WTC11 (cell line): ENCODE results near the gene EMC1. TPM values are rescaled to one million over a fixed set of nuclear protein-coding genes. Genes with fewer than 3 reads are reported as not detected.

ENCODE experiments used
- ATAC-seq: fragments of 200-7000 bp; cut with Tn5 transposase; 2 replicates; pipeline ENCODE4 v1.10.0; 2021; ENCODE audit warnings: mild to moderate bottlenecking, moderate library complexity
- CTCF ChIA-PET: fragments of 300-600 bp; sonication (Branson Sonifier 250); formaldehyde crosslinking; loops from one replicate; lab custom pipeline; 2021; ENCODE audit warnings: antibody characterized with exemption; lab: Charles Lee
- POLR2A ChIA-PET: fragments of 350-600 bp; sonication (Branson Sonifier 250); formaldehyde crosslinking; loops from one replicate; lab custom pipeline; 2021; ENCODE audit warnings: antibody characterized with exemption; lab: Charles Lee
- DNase-seq: peaks from one replicate; pipeline ENCODE4 v3.0.0; 2021; ENCODE audit warnings: low spot score
- H3K27ac Mint-ChIP-seq: 2 replicates; pipeline ENCODE4 v1.8.0; 2021; ENCODE audit warnings: mixed read lengths
- H3K27me3 Mint-ChIP-seq: 2 replicates; pipeline ENCODE4 v1.8.0; 2021; ENCODE audit warnings: low read depth, mild to moderate bottlenecking, moderate library complexity, mixed read lengths
- H3K36me3 Mint-ChIP-seq: 2 replicates; pipeline ENCODE4 v1.8.0; 2021; ENCODE audit warnings: mixed read lengths
- H3K4me1 Mint-ChIP-seq: 2 replicates; pipeline ENCODE4 v1.8.0; 2022; ENCODE audit warnings: mixed read lengths
- H3K4me3 Mint-ChIP-seq: 2 replicates; pipeline ENCODE4 v1.8.0; 2021; ENCODE audit warnings: mild to moderate bottlenecking, moderate library complexity, mixed read lengths
- H3K9me3 Mint-ChIP-seq: 2 replicates; pipeline ENCODE4 v1.8.0; 2021; ENCODE audit warnings: mixed read lengths
- ATF2 ChIP-seq: sonication (generic); formaldehyde crosslinking; IDR thresholded peaks from 2 replicates; pipeline ENCODE4 v1.8.1; 2022; ENCODE audit warnings: low read depth, missing genetic modification reagents, borderline replicate concordance
- CREM ChIP-seq: sonication (generic); formaldehyde crosslinking; IDR thresholded peaks from 2 replicates; pipeline ENCODE4 v1.8.1; 2022; ENCODE audit warnings: mild to moderate bottlenecking, missing genetic modification reagents, moderate library complexity
- EMX1 ChIP-seq: fragments of 250-450 bp; sonication (Bioruptor Pico); IDR thresholded peaks from 2 replicates; pipeline ENCODE4 v1.8.0; 2021; ENCODE audit warnings: mild to moderate bottlenecking
- GABPB1 ChIP-seq: sonication (generic); formaldehyde crosslinking; IDR thresholded peaks from 2 replicates; pipeline ENCODE4 v1.8.1; 2023; ENCODE audit warnings: mild to moderate bottlenecking, missing genetic modification reagents
- GTF2I ChIP-seq: fragments of 250-450 bp; sonication (Bioruptor Pico); conservative IDR thresholded peaks from 2 replicates; pipeline ENCODE4 v1.4.0; 2021; ENCODE audit warnings: mild to moderate bottlenecking
- IRF1 ChIP-seq: sonication (generic); formaldehyde crosslinking; IDR thresholded peaks from 2 replicates; pipeline ENCODE4 v1.8.0; 2023; ENCODE audit warnings: missing genetic modification reagents
- IRF2 ChIP-seq: sonication (generic); formaldehyde crosslinking; IDR thresholded peaks from 2 replicates; pipeline ENCODE4 v1.8.0; 2022; ENCODE audit warnings: low read depth, missing genetic modification reagents, borderline replicate concordance
- JAZF1 ChIP-seq: fragments of 250-450 bp; sonication (Bioruptor Pico); IDR thresholded peaks from 2 replicates; pipeline ENCODE4 v1.9.0; 2021; ENCODE audit warnings: moderate library complexity, mild to moderate bottlenecking, inconsistent platforms
- MYBL2 ChIP-seq: sonication (generic); formaldehyde crosslinking; IDR thresholded peaks from 2 replicates; pipeline ENCODE4 v1.8.1; 2023; ENCODE audit warnings: mild to moderate bottlenecking, moderate library complexity, missing genetic modification reagents
- PREB ChIP-seq: sonication (generic); formaldehyde crosslinking; IDR thresholded peaks from 2 replicates; pipeline ENCODE4 v1.8.1; 2022; ENCODE audit warnings: mild to moderate bottlenecking, missing genetic modification reagents, moderate library complexity, borderline replicate concordance
- SOX15 ChIP-seq: fragments of 250-450 bp; sonication (Bioruptor Pico); IDR thresholded peaks from 2 replicates; pipeline ENCODE4 v1.9.0; 2021; ENCODE audit warnings: mild to moderate bottlenecking
- STAT6 ChIP-seq: sonication (generic); formaldehyde crosslinking; conservative IDR thresholded peaks from 2 replicates; pipeline ENCODE4 v1.8.1; 2023; ENCODE audit warnings: mild to moderate bottlenecking, low read depth, missing genetic modification reagents, moderate library complexity
- TEAD1 ChIP-seq: sonication (generic); formaldehyde crosslinking; IDR thresholded peaks from 2 replicates; pipeline ENCODE4 v1.8.0; 2022; ENCODE audit warnings: mild to moderate bottlenecking, missing genetic modification reagents
- USF1 ChIP-seq: sonication (generic); formaldehyde crosslinking; IDR thresholded peaks from 2 replicates; pipeline ENCODE4 v1.8.0; 2022; ENCODE audit warnings: mild to moderate bottlenecking, missing genetic modification reagents
- USF2 ChIP-seq: sonication (generic); formaldehyde crosslinking; IDR thresholded peaks from 2 replicates; pipeline ENCODE4 v1.8.1; 2023; ENCODE audit warnings: mild to moderate bottlenecking, missing genetic modification reagents, moderate library complexity
- ZMAT4 ChIP-seq: fragments of 250-450 bp; sonication (Bioruptor Pico); IDR thresholded peaks from 2 replicates; pipeline ENCODE4 v1.9.0; 2021; ENCODE audit warnings: mild to moderate bottlenecking
- ZNF219 ChIP-seq: sonication (generic); formaldehyde crosslinking; IDR thresholded peaks from 2 replicates; pipeline ENCODE4 v1.8.0; 2023; ENCODE audit warnings: missing genetic modification reagents, mild to moderate bottlenecking, borderline replicate concordance
- ZNF317 ChIP-seq: sonication (generic); formaldehyde crosslinking; IDR thresholded peaks from 2 replicates; pipeline ENCODE4 v1.8.1; 2023; ENCODE audit warnings: low read depth, mild to moderate bottlenecking, moderate library complexity, missing genetic modification reagents, borderline replicate concordance
- ZNF425 ChIP-seq: fragments of 250-450 bp; sonication (Bioruptor Pico); conservative IDR thresholded peaks from 2 replicates; pipeline ENCODE4 v1.9.0; 2021; ENCODE audit warnings: mild to moderate bottlenecking
- ZNF671 ChIP-seq: fragments of 250-450 bp; sonication (Bioruptor Pico); IDR thresholded peaks from 2 replicates; pipeline ENCODE4 v1.8.0; 2021; ENCODE audit warnings: mild to moderate bottlenecking
- ZSCAN18 ChIP-seq: fragments of 250-450 bp; sonication (Bioruptor Pico); IDR thresholded peaks from 2 replicates; pipeline ENCODE4 v2.1.2; 2022; ENCODE audit warnings: mild to moderate bottlenecking, moderate library complexity
- total RNA-seq: library from RNA; stranded (reverse); gene quantifications from 3 replicates; pipeline ENCODE4 v1.2.3, GENCODE V29; 2021

Gene EMC1
- total RNA-seq, 1 experiment from 2014 or later, result 53.5 TPM

- H3K36me3 Mint-ChIP-seq, result peaks cover 89% of the 10 kb centered on the region
- ChIA-PET CTCF (no interaction called here), POLR2A (no interaction called here)
These were observed 28.1 kb downstream of the EMC1 start for GRCh38 chr1:19222979-19223824.

GRCh38 chr1:19222573-19222972 is 28.8 kb downstream of the EMC1 start:
- H3K27ac Mint-ChIP-seq, result no peak overlapping the region
- TF ChIP-seq JAZF1 (CRISPR knock-in tag) (no peak), STAT6 (no peak), GTF2I (CRISPR knock-in tag) (no peak), ZSCAN18 (CRISPR knock-in tag) (no peak), ATF2 (CRISPR knock-in tag) (no peak), PREB (CRISPR knock-in tag) (no peak), ZMAT4 (CRISPR knock-in tag) (no peak), IRF2 (CRISPR knock-in tag) (no peak), MYBL2 (CRISPR knock-in tag) (no peak), CREM (CRISPR knock-in tag) (no peak), USF2 (CRISPR knock-in tag) (no peak), ZNF425 (CRISPR knock-in tag) (no peak), ZNF317 (CRISPR knock-in tag) (no peak), SOX15 (CRISPR knock-in tag) (no peak), EMX1 (CRISPR knock-in tag) (no peak), TEAD1 (no peak), ZNF671 (CRISPR knock-in tag) (no peak), USF1 (CRISPR knock-in tag) (no peak), IRF1 (CRISPR knock-in tag) (no peak)
- DNase-seq, result no peak
- CTCF ChIA-PET, result no interaction called here
- no peak for ATAC-seq
- no peaks in the 10 kb centered on the region for H3K4me1 Mint-ChIP-seq
- no peaks in the 10 kb centered on the region for H3K9me3 Mint-ChIP-seq
- no peak overlapping the region for H3K4me3 Mint-ChIP-seq
- POLR2A ChIA-PET, result no interaction called here
- peaks cover 88% of the 10 kb centered on the region for H3K36me3 Mint-ChIP-seq
- H3K27me3 Mint-ChIP-seq, result no peaks in the 10 kb centered on the region

More at GRCh38 chr1:19222979-19223824, 28.1 kb downstream of the EMC1 start:
- no peaks in the 10 kb centered on the region for H3K27me3 Mint-ChIP-seq
- ATAC-seq (no peak), DNase-seq (no peak)
- no peak overlapping the region for H3K4me3 Mint-ChIP-seq
- TF ChIP-seq ZNF219 (CRISPR knock-in tag) (no peak), GABPB1 (CRISPR knock-in tag) (peak; percentile 91)
- TF ChIP-seq, all 79 proteins: peak for 1
- no peaks in the 10 kb centered on the region for H3K4me1 Mint-ChIP-seq
- no peaks in the 10 kb centered on the region for H3K9me3 Mint-ChIP-seq
- H3K27ac Mint-ChIP-seq, result no peak overlapping the region
